IMR-90 (cell line): ENCODE data around the gene SPATS2L. TPM values are rescaled to one million over a fixed set of nuclear protein-coding genes. Genes with fewer than 3 reads are reported as not detected.

Experiments used
- ATAC-seq: fragments of 200-7000 bp; cut with Tn5 transposase; 2 replicates; pipeline ENCODE4 v1.9.1; 2020; ENCODE audit warnings: low read depth, mild to moderate bottlenecking, moderate library complexity
- BruUV-seq: library from RNA; stranded (reverse); fragments of 400-500 nt; replicated peaks from 2 replicates; lab custom pipeline; 2021; lab: Mats Ljungman, UMichigan
- CTCF ChIA-PET: fragments of 300-600 bp; formaldehyde crosslinking; extraction: SDS; loops from one replicate; lab custom pipeline; 2021; ENCODE audit warnings: antibody characterized with exemption; lab: Yijun Ruan, JAX
- POLR2A ChIA-PET: fragments of 300-600 bp; sonication (Branson Sonifier 250); formaldehyde crosslinking; loops from one replicate; lab custom pipeline; 2022; ENCODE audit warnings: antibody characterized with exemption; ENCODE audit not compliant: unreplicated experiment; lab: Charles Lee
- DNase-seq: peaks from one replicate; pipeline ENCODE4 v3.0.0; 2013
- H2AFZ ChIP-seq: replicated peaks from 2 replicates; pipeline ENCODE3; 2013; ENCODE audit warnings: low read length, mild to moderate bottlenecking; ENCODE audit not compliant: poor library complexity
- H2AK5ac ChIP-seq: 2 replicates; pipeline ENCODE4 v1.6.1; 2013; ENCODE audit warnings: low read depth, low read length, inconsistent platforms
- H2AK9ac ChIP-seq: replicated peaks from 2 replicates; pipeline ENCODE3; 2013; ENCODE audit warnings: mild to moderate bottlenecking, low read depth, low read length, moderate library complexity; ENCODE audit not compliant: poor library complexity
- H2BK120ac ChIP-seq: 2 replicates; pipeline ENCODE4 v1.6.1; 2013; ENCODE audit warnings: low read depth, low read length, inconsistent platforms
- H2BK15ac ChIP-seq: 3 replicates; pipeline ENCODE4 v1.6.1; 2013; ENCODE audit warnings: low read depth, low read length, inconsistent platforms
- H2BK20ac ChIP-seq: 2 replicates; pipeline ENCODE4 v1.6.1; 2013; ENCODE audit warnings: low read depth, mild to moderate bottlenecking, inconsistent platforms, low read length, moderate library complexity
- H2BK5ac ChIP-seq: 2 replicates; pipeline ENCODE4 v1.6.1; 2013; ENCODE audit warnings: mild to moderate bottlenecking, low read depth, low read length, inconsistent platforms; ENCODE audit not compliant: poor library complexity, severe bottlenecking
- H3K14ac ChIP-seq: replicated peaks from 2 replicates; pipeline ENCODE4 v1.6.1; 2013; ENCODE audit warnings: low read depth, low read length, inconsistent platforms
- H3K18ac ChIP-seq: 2 replicates; pipeline ENCODE4 v1.6.1; 2013; ENCODE audit warnings: low read depth, low read length, control low read depth
- H3K23ac ChIP-seq: 2 replicates; pipeline ENCODE4 v1.6.1; 2013; ENCODE audit warnings: low read depth, low read length, inconsistent platforms
- H3K27ac ChIP-seq: 2 replicates; pipeline ENCODE4 v1.5.1; 2013; ENCODE audit warnings: mild to moderate bottlenecking, control low read depth, low read length; ENCODE audit not compliant: insufficient read depth
- H3K27me3 ChIP-seq: 2 replicates; pipeline ENCODE4 v1.6.1; 2013; ENCODE audit warnings: low read length; ENCODE audit not compliant: control insufficient read depth, insufficient read depth
- H3K36me3 ChIP-seq: 2 replicates; pipeline ENCODE4 v1.6.1; 2013; ENCODE audit warnings: low read length, mixed read lengths; ENCODE audit not compliant: control insufficient read depth, insufficient read depth
- H3K4ac ChIP-seq: 2 replicates; pipeline ENCODE4 v1.6.1; 2013; ENCODE audit warnings: low read depth, low read length, inconsistent platforms
- H3K4me1 ChIP-seq: 2 replicates; pipeline ENCODE4 v1.6.1; 2013; ENCODE audit warnings: low read length, mixed read lengths; ENCODE audit not compliant: control insufficient read depth, insufficient read depth
- H3K4me2 ChIP-seq: 2 replicates; pipeline ENCODE4 v1.6.1; 2013; ENCODE audit warnings: low read depth, mild to moderate bottlenecking, control low read depth, low read length, moderate library complexity
- H3K4me3 ChIP-seq: 2 replicates; pipeline ENCODE4 v1.5.1; 2013; ENCODE audit warnings: low read depth, mild to moderate bottlenecking, control low read depth, low read length, moderate library complexity; ENCODE audit not compliant: insufficient read depth
- H3K56ac ChIP-seq: 2 replicates; pipeline ENCODE4 v1.6.1; 2013; ENCODE audit warnings: low read length, inconsistent platforms; ENCODE audit not compliant: insufficient read depth; ENCODE audit errors: extremely low read depth
- H3K79me1 ChIP-seq, 2 experiments: 2 replicates each; pipeline ENCODE4 v1.6.1; 2013; ENCODE audit warnings: low read length in 2 of 2, inconsistent platforms in 1 of 2, low read depth in 1 of 2
- H3K9ac ChIP-seq: 2 replicates; pipeline ENCODE4 v1.6.1; 2013; ENCODE audit warnings: low read depth, low read length, control low read depth
- H3K9me1 ChIP-seq: 2 replicates; pipeline ENCODE4 v1.6.1; 2013; ENCODE audit warnings: low read length, inconsistent platforms; ENCODE audit not compliant: insufficient read depth
- H3K9me3 ChIP-seq: 2 replicates; pipeline ENCODE4 v1.6.1; 2013; ENCODE audit warnings: low read length; ENCODE audit not compliant: control insufficient read depth, insufficient read depth
- H4K20me1 ChIP-seq: 2 replicates; pipeline ENCODE4 v1.6.1; 2013; ENCODE audit warnings: low read length, inconsistent platforms; ENCODE audit not compliant: insufficient read depth
- H4K5ac ChIP-seq: 2 replicates; pipeline ENCODE4 v1.6.1; 2013; ENCODE audit warnings: mild to moderate bottlenecking, low read depth, low read length, control low read depth
- H4K8ac ChIP-seq, 2 experiments: 2 replicates each; pipeline ENCODE4 v1.6.1; 2013; ENCODE audit warnings: low read depth in 2 of 2, low read length in 2 of 2, control low read depth in 1 of 2, inconsistent platforms in 1 of 2
- H4K91ac ChIP-seq: 2 replicates; pipeline ENCODE4 v1.6.1; 2013; ENCODE audit warnings: low read depth, low read length, inconsistent platforms; ENCODE audit not compliant: insufficient read depth
- BHLHE40 ChIP-seq: fragments of 150-350 bp; IDR thresholded peaks from 2 replicates; pipeline ENCODE4 v1.6.1; 2016; ENCODE audit warnings: mild to moderate bottlenecking, low read depth, low read length
- CEBPB ChIP-seq: IDR thresholded peaks from 2 replicates; pipeline ENCODE4 v1.6.1; 2012; ENCODE audit warnings: low read depth, low read length, improper control_type of control experiment
- ELK1 ChIP-seq: fragments of 150-350 bp; IDR thresholded peaks from 2 replicates; pipeline ENCODE4 v1.6.1; 2016; ENCODE audit warnings: low read depth, mild to moderate bottlenecking, low read length, moderate library complexity, borderline replicate concordance
- MAFK ChIP-seq: IDR thresholded peaks from 2 replicates; pipeline ENCODE4 v1.6.1; 2012; ENCODE audit warnings: low read depth, low read length, improper control_type of control experiment
- MAZ ChIP-seq: IDR thresholded peaks from 2 replicates; pipeline ENCODE4 v1.6.1; 2012; ENCODE audit warnings: low read depth, mild to moderate bottlenecking, low read length, improper control_type of control experiment, moderate library complexity, borderline replicate concordance
- NFE2L2 ChIP-seq: fragments of 150-350 bp; IDR thresholded peaks from 2 replicates; pipeline ENCODE4 v1.6.1; 2016; ENCODE audit warnings: low read depth, mild to moderate bottlenecking, low read length
- POLR2A ChIP-seq: IDR thresholded peaks from 2 replicates; pipeline ENCODE4 v1.6.1; 2012; ENCODE audit warnings: mild to moderate bottlenecking, low read depth, low read length
- RAD21 ChIP-seq: IDR thresholded peaks from 2 replicates; pipeline ENCODE4 v1.6.1; 2012; ENCODE audit warnings: low read length, improper control_type of control experiment
- RFX5 ChIP-seq: IDR thresholded peaks from 2 replicates; pipeline ENCODE4 v1.8.0; 2012; ENCODE audit warnings: low read depth, mild to moderate bottlenecking, low read length, moderate library complexity
- SMC3 ChIP-seq: fragments of 150-350 bp; IDR thresholded peaks from 2 replicates; pipeline ENCODE4 v1.6.1; 2016; ENCODE audit warnings: low read depth, mild to moderate bottlenecking, antibody characterized with exemption, low read length, moderate library complexity
- WGBS, 2 experiments: methylation state at CpG; one replicate each; pipeline versions ENCODE4 v1.1.5 to v1.1.7; 2013; ENCODE audit warnings: missing lambda C conversion rate in 2 of 2; ENCODE audit not compliant: insufficient read length in 1 of 2; ENCODE audit errors: extremely low coverage in 2 of 2; 5-methylcytosine and 5-hydroxymethylcytosine counted together
- dilution Hi-C: fragments of 300-500 bp; cut with HindIII; formaldehyde crosslinking; loops from one replicate; pipeline ENCODE4 v1.14.3; 2018; ENCODE audit warnings: low sequenced_read_pairs; ENCODE audit not compliant: unreplicated experiment
- in situ Hi-C: fragments of 300-500 bp; cut with MboI; formaldehyde crosslinking; loops from 3 replicates; pipeline ENCODE4 v1.14.3; 2019; ENCODE audit warnings: low sequenced_read_pairs, inconsistent platforms, mixed read lengths
- intact Hi-C: fragments of 100-400 bp; cut with micrococcal nuclease; formaldehyde crosslinking; loops from 2 replicates; pipeline ENCODE4 v1.10.0; 2022
- polyA plus RNA-seq, 3 experiments: library from polyadenylated mRNA; depleted of rRNA; stranded (reverse); fragments of >200 nt; gene quantifications; 2 replicates each; pipeline ENCODE4 v1.2.3, GENCODE V29; 2012; ENCODE audit warnings: low replicate concordance in 1 of 3
- total RNA-seq: library from RNA; depleted of rRNA; stranded (reverse); fragments of >200 nt; gene quantifications from 2 replicates; pipeline ENCODE4 v1.2.3, GENCODE V29; 2012
- TF ChIP-seq, protein P1 (sequence below): fragments of 150-350 bp; IDR thresholded peaks from 2 replicates; pipeline ENCODE4 v1.6.1; 2017; ENCODE audit warnings: mild to moderate bottlenecking, antibody characterized with exemption, low read length, low read depth

The SPATS2L gene
- total and polyA plus RNA-seq, 2 of the 4 experiments (the other 2 are of a cell fraction) = 118 to 155 TPM

GRCh38 chr2:200393191-200393590, 86.7 kb downstream of the SPATS2L start:
- Histone ChIP-seq H3K4me2 (no peak overlapping the region), H3K56ac (no peak overlapping the region), H2AK5ac (no peak overlapping the region), H3K27ac (no peak overlapping the region), H4K5ac (no peak overlapping the region), H3K27me3 (no peaks in the 10 kb centered on the region), H4K91ac (no peak overlapping the region), H2BK20ac (no peak overlapping the region), H3K4me3 (no peak overlapping the region), H2BK5ac (no peak overlapping the region), H4K20me1 (no peaks in the 10 kb centered on the region), H3K14ac (no peak overlapping the region; the same call in 1 of the 2 replicates), H3K4ac (no peak overlapping the region), H3K9me3 (no peaks in the 10 kb centered on the region), H2BK120ac (no peak overlapping the region), H3K79me1 (peaks cover 46 to 70% of the 10 kb centered on the region in 2 experiments), H2AK9ac (no peak overlapping the region), H3K23ac (no peak overlapping the region), H2BK15ac (no peak overlapping the region), H3K9ac (no peak overlapping the region), H3K4me1 (peaks cover 6% of the 10 kb centered on the region), H3K18ac (no peak overlapping the region), H3K9me1 (peaks cover 3% of the 10 kb centered on the region; the same call in 1 of the 2 replicates), H3K36me3 (peaks cover 26% of the 10 kb centered on the region), H2AFZ (no peak overlapping the region), H4K8ac (no peak overlapping the region)
- in situ Hi-C loops = no loop called here
- ChIA-PET POLR2A (no interaction called here), CTCF (interaction anchor here (0.7 to 1.4 kb wide), 2 partner anchors 8 to 84 kb away, joined by 3 read pairs; no protein-coding TSS in a partner anchor)
- intact Hi-C loops = no loop called here
- TF ChIP-seq MAZ = no peak
- no peak for TF ChIP-seq MAFK
- no peak for TF ChIP-seq RAD21
- no peak for TF ChIP-seq CEBPB
- TF ChIP-seq NFE2L2 = no peak
- TF ChIP-seq RFX5 = no peak
- TF ChIP-seq POLR2A = no peak
- no peak for TF ChIP-seq BHLHE40
- TF ChIP-seq, protein P1, sequence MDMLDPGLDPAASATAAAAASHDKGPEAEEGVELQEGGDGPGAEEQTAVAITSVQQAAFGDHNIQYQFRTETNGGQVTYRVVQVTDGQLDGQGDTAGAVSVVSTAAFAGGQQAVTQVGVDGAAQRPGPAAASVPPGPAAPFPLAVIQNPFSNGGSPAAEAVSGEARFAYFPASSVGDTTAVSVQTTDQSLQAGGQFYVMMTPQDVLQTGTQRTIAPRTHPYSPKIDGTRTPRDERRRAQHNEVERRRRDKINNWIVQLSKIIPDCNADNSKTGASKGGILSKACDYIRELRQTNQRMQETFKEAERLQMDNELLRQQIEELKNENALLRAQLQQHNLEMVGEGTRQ = no peak
- no peak for TF ChIP-seq SMC3
- no peak for TF ChIP-seq ELK1
- no TSS peak for BruUV-seq
- DNase-seq (no peak), ATAC-seq (no peak)
- WGBS, 2 experiments = no CpG with 5 or more reads among the region's 2 CpGs
- dilution Hi-C loops = no loop called here
